ENCODE data around the gene EVPL. TPM values are rescaled to one million over a fixed set of nuclear protein-coding genes. Genes with fewer than 3 reads are reported as not detected.

Gene EVPL
- total RNA-seq, 1 donor from 2014 or later, result not detected

DNA sequence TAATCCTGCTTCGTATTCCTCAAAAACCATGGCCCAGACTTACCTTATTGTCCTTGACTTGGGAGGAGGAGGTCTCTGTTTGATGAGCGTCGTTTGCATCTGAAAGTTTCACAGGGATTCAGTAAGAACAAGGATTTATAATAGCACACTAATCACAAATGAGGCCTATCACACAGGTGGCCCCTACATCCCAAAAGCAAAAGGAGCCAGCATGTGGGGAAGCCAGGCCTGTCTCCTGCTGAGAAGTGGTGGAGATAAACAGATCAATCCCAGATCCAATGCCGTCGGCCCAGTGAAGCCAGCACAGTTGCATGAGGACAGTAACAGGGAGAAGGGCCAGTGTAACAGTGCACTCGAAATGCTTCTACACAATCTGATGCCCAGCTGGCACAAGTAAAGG lies 13.3 kb upstream of the EVPL start:
- no peak overlapping the region for H3K4me2 ChIP-seq (ENCODE audit: low read length)
- no peaks in the 10 kb centered on the region for H3K79me2 ChIP-seq (ENCODE audit: insufficient read depth, low read length)
- no peak overlapping the region for H3K27ac ChIP-seq (ENCODE audit: low read depth, low read length)
- H3K4me3 ChIP-seq (ENCODE audit: insufficient read depth, low read depth, low read length), result no peak overlapping the region
- no peaks in the 10 kb centered on the region for H3K9me3 ChIP-seq (ENCODE audit: insufficient read depth, low read depth, low read length)
- no peaks in the 10 kb centered on the region for H3K4me1 ChIP-seq (ENCODE audit: insufficient read depth, low read length)
- no peak overlapping the region for H3K9ac ChIP-seq (ENCODE audit: low read length)
- Mint-ChIP-seq H3K36me3 (ENCODE audit: low read depth, unreplicated experiment) (peaks cover 45% of the 10 kb centered on the region), H3K27me3 (ENCODE audit: low read depth, unreplicated experiment) (no peaks in the 10 kb centered on the region), H3K4me3 (ENCODE audit: unreplicated experiment) (no peak overlapping the region), H3K4me1 (ENCODE audit: low read depth, unreplicated experiment) (no peaks in the 10 kb centered on the region), H3K27ac (ENCODE audit: unreplicated experiment) (no peak overlapping the region), H3K9me3 (ENCODE audit: unreplicated experiment) (no peaks in the 10 kb centered on the region)
- H3K36me3 ChIP-seq (ENCODE audit: insufficient read depth, low read length), result peaks cover 70% of the 10 kb centered on the region
- no peaks in the 10 kb centered on the region for H3K27me3 ChIP-seq (ENCODE audit: insufficient read depth, low read length)
- no peak for TF ChIP-seq EZH2 (IDR thresholded peaks at IDR 0.05; ENCODE audit: insufficient read depth, low read length)
- TF ChIP-seq, protein P1, sequence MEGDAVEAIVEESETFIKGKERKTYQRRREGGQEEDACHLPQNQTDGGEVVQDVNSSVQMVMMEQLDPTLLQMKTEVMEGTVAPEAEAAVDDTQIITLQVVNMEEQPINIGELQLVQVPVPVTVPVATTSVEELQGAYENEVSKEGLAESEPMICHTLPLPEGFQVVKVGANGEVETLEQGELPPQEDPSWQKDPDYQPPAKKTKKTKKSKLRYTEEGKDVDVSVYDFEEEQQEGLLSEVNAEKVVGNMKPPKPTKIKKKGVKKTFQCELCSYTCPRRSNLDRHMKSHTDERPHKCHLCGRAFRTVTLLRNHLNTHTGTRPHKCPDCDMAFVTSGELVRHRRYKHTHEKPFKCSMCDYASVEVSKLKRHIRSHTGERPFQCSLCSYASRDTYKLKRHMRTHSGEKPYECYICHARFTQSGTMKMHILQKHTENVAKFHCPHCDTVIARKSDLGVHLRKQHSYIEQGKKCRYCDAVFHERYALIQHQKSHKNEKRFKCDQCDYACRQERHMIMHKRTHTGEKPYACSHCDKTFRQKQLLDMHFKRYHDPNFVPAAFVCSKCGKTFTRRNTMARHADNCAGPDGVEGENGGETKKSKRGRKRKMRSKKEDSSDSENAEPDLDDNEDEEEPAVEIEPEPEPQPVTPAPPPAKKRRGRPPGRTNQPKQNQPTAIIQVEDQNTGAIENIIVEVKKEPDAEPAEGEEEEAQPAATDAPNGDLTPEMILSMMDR (IDR thresholded peaks at IDR 0.05; ENCODE audit: insufficient read depth, low read depth, low read length), result no peak
- FAIRE-seq, result no peak
- peaks cover 54% of the 10 kb centered on the region for H4K20me1 ChIP-seq (ENCODE audit: insufficient read depth, low read length)
- no peak overlapping the region for H2AFZ ChIP-seq (ENCODE audit: low read depth, low read length)
- DNase-seq (ENCODE audit: low read depth), result no peak

DNA sequence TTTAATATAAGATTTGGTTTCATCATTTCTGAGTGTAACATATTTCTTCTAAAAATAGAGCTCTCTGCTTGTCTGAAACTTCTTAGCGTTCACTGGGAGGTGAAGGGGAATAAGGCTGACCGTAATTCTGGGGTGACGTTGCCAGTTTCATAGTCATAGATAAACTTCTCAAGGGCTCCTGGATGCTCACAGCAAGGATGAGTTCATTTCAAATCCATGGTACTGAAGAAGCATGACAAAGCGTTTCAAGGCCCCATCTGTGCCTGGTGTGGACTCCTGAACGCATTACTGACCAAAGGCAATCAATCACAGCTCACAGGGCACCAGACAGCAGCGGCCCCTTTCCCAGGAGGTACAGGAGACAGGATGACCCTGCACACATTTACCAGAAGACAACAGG lies 12.0 kb upstream of the EVPL start:
- H3K36me3 ChIP-seq (ENCODE audit: insufficient read depth, low read length), result peaks cover 59% of the 10 kb centered on the region

DNA sequence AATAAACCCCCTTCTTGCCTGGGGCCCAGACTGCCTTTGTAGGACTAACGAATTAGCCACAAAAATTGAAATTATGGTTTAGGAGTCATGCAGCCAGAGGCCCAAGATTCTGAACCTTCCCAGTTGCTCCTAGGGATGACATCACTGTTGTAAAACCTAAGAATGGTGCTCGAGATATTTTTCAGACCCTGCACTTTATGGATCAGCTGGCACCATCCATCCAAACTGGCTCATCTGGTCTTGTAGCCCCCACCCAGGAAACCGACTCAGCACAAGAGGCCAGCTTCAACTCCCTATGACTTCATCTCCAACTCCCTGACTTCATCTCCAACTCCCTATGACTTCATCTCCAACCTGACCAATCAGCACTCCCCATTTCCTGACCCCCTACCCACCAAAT lies 10.9 kb upstream of the EVPL start:
- no peaks in the 10 kb centered on the region for H3K79me2 ChIP-seq (ENCODE audit: insufficient read depth, low read length)
- H3K36me3 ChIP-seq (ENCODE audit: insufficient read depth, low read length), result peaks cover 49% of the 10 kb centered on the region
- Mint-ChIP-seq H3K36me3 (ENCODE audit: low read depth, unreplicated experiment) (peaks cover 32% of the 10 kb centered on the region), H3K4me3 (ENCODE audit: unreplicated experiment) (no peak overlapping the region), H3K4me1 (ENCODE audit: low read depth, unreplicated experiment) (no peaks in the 10 kb centered on the region), H3K27ac (ENCODE audit: unreplicated experiment) (peak overlapping the region; percentile 67), H3K27me3 (ENCODE audit: low read depth, unreplicated experiment) (no peaks in the 10 kb centered on the region), H3K9me3 (ENCODE audit: unreplicated experiment) (no peaks in the 10 kb centered on the region)
- no peak overlapping the region for H2AFZ ChIP-seq (ENCODE audit: low read depth, low read length)
- H3K4me1 ChIP-seq (ENCODE audit: insufficient read depth, low read length), result no peaks in the 10 kb centered on the region
- no peak overlapping the region for H3K4me2 ChIP-seq (ENCODE audit: low read length)
- no peak overlapping the region for H3K9ac ChIP-seq (ENCODE audit: low read length)
- DNase-seq (ENCODE audit: low read depth), result no peak
- no peak for FAIRE-seq
- H3K27ac ChIP-seq (ENCODE audit: low read depth, low read length), result no peak overlapping the region
- H3K9me3 ChIP-seq (ENCODE audit: insufficient read depth, low read depth, low read length), result no peaks in the 10 kb centered on the region
- H4K20me1 ChIP-seq (ENCODE audit: insufficient read depth, low read length), result peaks cover 39% of the 10 kb centered on the region
- no peaks in the 10 kb centered on the region for H3K27me3 ChIP-seq (ENCODE audit: insufficient read depth, low read length)
- TF ChIP-seq, protein P1 (IDR thresholded peaks at IDR 0.05; ENCODE audit: insufficient read depth, low read depth, low read length), result no peak
- no peak for TF ChIP-seq EZH2 (IDR thresholded peaks at IDR 0.05; ENCODE audit: insufficient read depth, low read length)
- no peak overlapping the region for H3K4me3 ChIP-seq (ENCODE audit: insufficient read depth, low read depth, low read length)

More for the DNA sequence above, 12.0 kb upstream of the EVPL start:
- Histone ChIP-seq H3K27ac (ENCODE audit: low read depth, low read length) (no peak overlapping the region), H4K20me1 (ENCODE audit: insufficient read depth, low read length) (peaks cover 47% of the 10 kb centered on the region), H3K79me2 (ENCODE audit: insufficient read depth, low read length) (no peaks in the 10 kb centered on the region), H3K4me2 (ENCODE audit: low read length) (no peak overlapping the region), H3K4me3 (ENCODE audit: insufficient read depth, low read depth, low read length) (no peak overlapping the region), H3K9me3 (ENCODE audit: insufficient read depth, low read depth, low read length) (no peaks in the 10 kb centered on the region), H3K9ac (ENCODE audit: low read length) (no peak overlapping the region), H3K4me1 (ENCODE audit: insufficient read depth, low read length) (no peaks in the 10 kb centered on the region), H2AFZ (ENCODE audit: low read depth, low read length) (no peak overlapping the region), H3K27me3 (ENCODE audit: insufficient read depth, low read length) (no peaks in the 10 kb centered on the region)
- Mint-ChIP-seq H3K27ac (ENCODE audit: unreplicated experiment) (no peak overlapping the region), H3K4me3 (ENCODE audit: unreplicated experiment) (no peak overlapping the region), H3K9me3 (ENCODE audit: unreplicated experiment) (no peaks in the 10 kb centered on the region), H3K36me3 (ENCODE audit: low read depth, unreplicated experiment) (peaks cover 38% of the 10 kb centered on the region), H3K27me3 (ENCODE audit: low read depth, unreplicated experiment) (no peaks in the 10 kb centered on the region), H3K4me1 (ENCODE audit: low read depth, unreplicated experiment) (no peaks in the 10 kb centered on the region)
- no peak for FAIRE-seq
- TF ChIP-seq, protein P1 (IDR thresholded peaks at IDR 0.05; ENCODE audit: insufficient read depth, low read depth, low read length), result no peak
- TF ChIP-seq EZH2 (IDR thresholded peaks at IDR 0.05; ENCODE audit: insufficient read depth, low read length), result no peak
- DNase-seq (ENCODE audit: low read depth), result peak; percentile 23

Data from astrocyte (in vitro differentiated cells and primary cell).